Tibial nerve (tissue), 4 donors: ENCODE results near the gene TRPM2. TPM values are rescaled to one million over a fixed set of nuclear protein-coding genes. Genes with fewer than 3 reads are reported as not detected.

Experiments
- DNase-seq, 2 donors: peaks; one replicate each; pipeline ENCODE4 v3.0.0-alpha.2; 2019; ENCODE audit warnings: low spot score in 2 of 2
- H3K27ac ChIP-seq, 4 donors: fragments of 200-600 bp; sonication (generic) in 3 of 4; one replicate each; pipeline ENCODE4 v1.5.1; 2017 to 2019; ENCODE audit warnings: mild to moderate bottlenecking in 1 of 4
- H3K27me3 ChIP-seq, 2 donors: fragments of 200-600 bp; sonication (generic) in 1 of 2; one replicate each; pipeline versions ENCODE4 v1.5.1 to v1.6.0; 2017 to 2019
- H3K36me3 ChIP-seq, 3 donors: fragments of 200-600 bp; sonication (generic); one replicate each; pipeline ENCODE4 v1.5.1; 2018 to 2019
- H3K4me1 ChIP-seq, 4 donors: fragments of 200-600 bp; sonication (generic) in 3 of 4; one replicate each; pipeline ENCODE4 v1.5.1; 2017 to 2019
- H3K4me3 ChIP-seq, 4 donors: fragments of 200-600 bp; sonication (generic) in 3 of 4; one replicate each; pipeline ENCODE4 v1.5.1; 2017 to 2019; ENCODE audit warnings: mild to moderate bottlenecking in 1 of 4, moderate library complexity in 1 of 4
- H3K9me3 ChIP-seq, 4 donors: fragments of 200-600 bp; sonication (generic) in 3 of 4; one replicate each; pipeline ENCODE4 v1.5.1; 2017 to 2019
- CTCF ChIP-seq, 5 experiments: fragments of 200-600 bp in 3 of 5; fragments of 450-650 bp in 2 of 5; sonication (generic) in 3 of 5; IDR thresholded peaks; one replicate each; pipeline ENCODE4 v1.5.1; 2016 to 2019; ENCODE audit warnings: antibody characterized with exemption in 5 of 5, mild to moderate bottlenecking in 3 of 5, moderate library complexity in 2 of 5
- EP300 ChIP-seq, 2 donors: sonication (generic); formaldehyde crosslinking; IDR thresholded peaks; one replicate each; pipeline ENCODE4 v1.6.1; 2017; ENCODE audit warnings: antibody characterized with exemption in 2 of 2, mild to moderate bottlenecking in 1 of 2
- POLR2A ChIP-seq, 2 donors: fragments of 450-650 bp; IDR thresholded peaks; one replicate each; pipeline ENCODE4 v1.6.1; 2017; ENCODE audit warnings: antibody characterized with exemption in 2 of 2, mild to moderate bottlenecking in 2 of 2, moderate library complexity in 2 of 2
- WGBS, 2 donors: methylation state at CpG; one replicate each; pipeline ENCODE4 v1.1.5; 2018; 5-methylcytosine and 5-hydroxymethylcytosine counted together
- total RNA-seq, 4 donors: library from RNA; depleted of rRNA; stranded (reverse); fragments of >200 nt; gene quantifications; one replicate each; pipeline ENCODE4 v1.1.0, GENCODE V29; 2016

Gene TRPM2
- total RNA-seq, 4 donors from 2014 or later: 4.9 to 10.3 (median 7.8) TPM

- Histone ChIP-seq H3K4me3 (no peak overlapping the region), H3K27ac (peak overlapping the region in 2 of 4 donors; percentile 95 to 97), H3K4me1 (peaks cover 0 to 50% (median 13%) of the 10 kb centered on the region in 4 donors), H3K36me3 (peaks cover 0 to 54% (median 0%) of the 10 kb centered on the region in 3 donors), H3K27me3 (no peaks in the 10 kb centered on the region), H3K9me3 (no peaks in the 10 kb centered on the region)
- 86 to 94% methylated on average over 12 to 26 of the region's 26 CpGs for WGBS, 2 donors
- TF ChIP-seq EP300 (IDR thresholded peaks at IDR 0.05) (no peak), POLR2A (IDR thresholded peaks at IDR 0.05) (no peak), CTCF (IDR thresholded peaks at IDR 0.05) (no peak)
- DNase-seq: no peak
These were observed 18.9 kb upstream of the TRPM2 start for GRCh38 chr21:44334329-44335030.

- TF ChIP-seq EP300 (IDR thresholded peaks at IDR 0.05) (no peak), CTCF (IDR thresholded peaks at IDR 0.05) (no peak), POLR2A (IDR thresholded peaks at IDR 0.05) (no peak)
- no peaks in the 10 kb centered on the region for H3K27me3 ChIP-seq
- WGBS, 2 donors: 79 to 84% methylated on average over 10 to 24 of the region's 24 CpGs
- peaks cover 0 to 58% (median 20%) of the 10 kb centered on the region in 4 donors for H3K4me1 ChIP-seq
- no peaks in the 10 kb centered on the region for H3K9me3 ChIP-seq
- H3K4me3 ChIP-seq: no peak overlapping the region
- H3K27ac ChIP-seq: peak overlapping the region in 3 of 4 donors; percentile 17 to 97 (median 95)
- peaks cover 0 to 47% (median 0%) of the 10 kb centered on the region in 3 donors for H3K36me3 ChIP-seq
- no peak for DNase-seq
These were observed 18.0 kb upstream of the TRPM2 start for GRCh38 chr21:44335266-44336059.

GRCh38 chr21:44337449-44337848 is 16.0 kb upstream of the TRPM2 start:
- TF ChIP-seq EP300 (IDR thresholded peaks at IDR 0.05) (no peak), POLR2A (IDR thresholded peaks at IDR 0.05) (no peak), CTCF (IDR thresholded peaks at IDR 0.05) (no peak)
- H3K4me3 ChIP-seq: no peak overlapping the region
- H3K27me3 ChIP-seq: no peaks in the 10 kb centered on the region
- peaks cover 0 to 30% (median 0%) of the 10 kb centered on the region in 3 donors for H3K36me3 ChIP-seq
- H3K4me1 ChIP-seq: peaks cover 0 to 50% (median 20%) of the 10 kb centered on the region in 4 donors
- H3K27ac ChIP-seq: peak overlapping the region; percentile 46 to 97 (median 96)
- 49% methylated on average over 3 of the region's 3 CpGs for WGBS, 2 donors
- DNase-seq: no peak
- no peaks in the 10 kb centered on the region for H3K9me3 ChIP-seq

- peaks cover 0 to 22% (median 0%) of the 10 kb centered on the region in 3 donors for H3K36me3 ChIP-seq
- no peaks in the 10 kb centered on the region for H3K9me3 ChIP-seq
- H3K4me3 ChIP-seq: peak overlapping the region; percentile 11 to 78 (median 40)
- peak; percentile 57 to 69 for DNase-seq
- H3K27ac ChIP-seq: peak overlapping the region; percentile 83 to 97 (median 96)
- no peaks in the 10 kb centered on the region for H3K27me3 ChIP-seq
- 4 to 6% methylated on average over 18 to 19 of the region's 47 CpGs for WGBS, 2 donors
- H3K4me1 ChIP-seq: peaks cover 0 to 50% (median 20%) of the 10 kb centered on the region in 4 donors
- TF ChIP-seq POLR2A (IDR thresholded peaks at IDR 0.05): no peak
- TF ChIP-seq CTCF (IDR thresholded peaks at IDR 0.05): peak in 4 of 5 experiments; percentile 36 to 76 (median 53)
- peak in 1 of 2 donors; percentile 75 for TF ChIP-seq EP300 (IDR thresholded peaks at IDR 0.05)
These were observed 15.2 kb upstream of the TRPM2 start for GRCh38 chr21:44337941-44338895.
